ENCODE measurements around the gene SIRT4. TPM values are rescaled to one million over a fixed set of nuclear protein-coding genes. Genes with fewer than 3 reads are reported as not detected.

SIRT4 gene
- total RNA-seq, 3 donors from 2014 or later, result 0.98 to 3.1 (median 1.6) TPM

GRCh38 chr12:120359128-120359527, 57.0 kb downstream of the SIRT4 start:
- intact Hi-C loops (cut with DNase I; ENCODE audit: low total_unique reads), result no loop called here
- no peaks in the 10 kb centered on the region for H3K27me3 ChIP-seq

GRCh38 chr12:120361506-120362208, 59.5 kb downstream of the SIRT4 start:
- Histone ChIP-seq H3K27ac (no peak overlapping the region), H3K4me3 (peak overlapping the region; percentile 36 to 63 (median 40)), H3K4me1 (no peaks in the 10 kb centered on the region), H3K27me3 (no peaks in the 10 kb centered on the region), H3K9me3 (no peaks in the 10 kb centered on the region), H3K36me3 (no peaks in the 10 kb centered on the region)
- no peak for TF ChIP-seq POLR2AphosphoS5 (IDR thresholded peaks at IDR 0.05)
- no peak for TF ChIP-seq CTCF (IDR thresholded peaks at IDR 0.05)
- TF ChIP-seq POLR2A (IDR thresholded peaks at IDR 0.05), result no peak
- intact Hi-C loops (cut with DNase I; ENCODE audit: low total_unique reads), result no loop called here
- DNase-seq (ENCODE audit: low spot score in 2 of 2), result no peak

More at GRCh38 chr12:120359128-120359527, 57.0 kb downstream of the SIRT4 start:
- Histone ChIP-seq H3K27ac (no peak overlapping the region), H3K4me1 (no peaks in the 10 kb centered on the region), H3K4me3 (no peak overlapping the region), H3K36me3 (no peaks in the 10 kb centered on the region), H3K9me3 (no peaks in the 10 kb centered on the region)
- DNase-seq (ENCODE audit: low spot score in 2 of 2), result no peak
- no peak for TF ChIP-seq POLR2AphosphoS5 (IDR thresholded peaks at IDR 0.05)
- TF ChIP-seq CTCF (IDR thresholded peaks at IDR 0.05), result no peak
- TF ChIP-seq POLR2A (IDR thresholded peaks at IDR 0.05), result no peak

Other genes starting within 250 kb of the SIRT4 start
- gene RAB35, start 185.6 kb upstream of the SIRT4 start, total RNA-seq, result 10 to 100 TPM; 23.3 to 26.8 (median 26.2) TPM
- 10 to 100 TPM; 50.1 to 79.6 (median 73.4) TPM for gene GCN1, start 107.6 kb upstream of the SIRT4 start, total RNA-seq
- gene RPLP0, start 101.2 kb upstream of the SIRT4 start, total RNA-seq, result 1,000 to 10,000 TPM; 3,137 to 4,833 (median 3,312) TPM
- gene PXN, start 36.6 kb upstream of the SIRT4 start, total RNA-seq, result 10 to 100 TPM; 44.8 to 74.1 (median 53.9) TPM
- gene RNU4-2, start 10.4 kb upstream of the SIRT4 start, total RNA-seq, result under 1 TPM; under 0.01 TPM
- under 1 TPM in 2 of 3 donors, not detected in 1; under 0.01 TPM for gene RNU4-1, start 9.1 kb upstream of the SIRT4 start, total RNA-seq
- gene PLA2G1B, start 25.5 kb downstream of the SIRT4 start, total RNA-seq, result not detected
- 1 to 10 TPM in 1 of 3 donors, under 1 TPM in 1, not detected in 1; 0.59 to 2.0 TPM for gene MSI1, start 66.8 kb downstream of the SIRT4 start, total RNA-seq
- gene COX6A1, start 135.8 kb downstream of the SIRT4 start, total RNA-seq, result 100 to 1,000 TPM; 464 to 649 (median 599) TPM
- gene TRIAP1, start 144.1 kb downstream of the SIRT4 start, total RNA-seq, result 10 to 100 TPM; 10.2 to 21.3 (median 13.0) TPM
- gene GATC, start 144.1 kb downstream of the SIRT4 start, total RNA-seq, result 10 to 100 TPM; 26.5 to 35.8 (median 32.5) TPM
- gene SRSF9, start 167.4 kb downstream of the SIRT4 start, total RNA-seq, result 10 to 100 TPM; 65.9 to 97.3 (median 82.5) TPM
- gene DYNLL1, start 193.8 kb downstream of the SIRT4 start, total RNA-seq, result 100 to 1,000 TPM; 155 to 170 (median 167) TPM
- gene COQ5, start 226.8 kb downstream of the SIRT4 start, total RNA-seq, result 10 to 100 TPM; 26.2 to 33.0 (median 26.5) TPM
- 100 to 1,000 TPM; 112 to 164 (median 149) TPM for gene RNF10, start 232.0 kb downstream of the SIRT4 start, total RNA-seq